Measurements from ENCODE around the gene GOSR2.

GRCh38 chr17:46950997-46951621, 28.1 kb downstream of the GOSR2 start:
- no peak for TF ChIP-seq CTCF (IDR thresholded peaks at IDR 0.05)
- TF ChIP-seq ZFX (IDR thresholded peaks at IDR 0.05; ENCODE audit: borderline replicate concordance) = no peak

Measured in 22Rv1 (cell line).